ENCODE results near the gene UBTD1. TPM values are rescaled to one million over a fixed set of nuclear protein-coding genes. Genes with fewer than 3 reads are reported as not detected.
"Not testable (repeated sequence)": the region's sequence is repeated elsewhere in the genome, so short reads cannot be mapped to it uniquely, and the experiment has no call there.

Gene UBTD1
- total and polyA plus RNA-seq, 7 donors, result 16.0 to 59.2 (median 39.2) TPM

GRCh38 chr10:97553575-97554031 lies 54.9 kb downstream of the UBTD1 start:
- peak; percentile 80 for TF ChIP-seq CTCF (IDR thresholded peaks at IDR 0.05)
- H3K27ac ChIP-seq, result no peak overlapping the region
- ATAC-seq (peak; percentile 73 to 93 (median 91)), DNase-seq (peak; percentile 72 to 88)
- WGBS, 3 donors, result 18 to 24% (median 20%) methylated on average over 6 of the region's 6 CpGs
- H3K4me3 ChIP-seq, result no peak overlapping the region
- H3K36me3 ChIP-seq (ENCODE audit: insufficient read depth in 1 of 2, low read depth in 1 of 2), result no peaks in the 10 kb centered on the region
- peaks cover 45% of the 10 kb centered on the region for H3K4me1 ChIP-seq
- intact Hi-C loops (cut with DNase I), result loop anchor here (1.0 to 5.0 kb wide), 3 partner anchors 51 to 90 kb away; no protein-coding TSS in a partner anchor
- no peaks in the 10 kb centered on the region for H3K9me3 ChIP-seq
- no peaks in the 10 kb centered on the region for H3K27me3 ChIP-seq (ENCODE audit: insufficient read depth in 3 of 3, low read length in 2 of 3)

- not testable (repeated sequence) for H3K36me3 ChIP-seq (ENCODE audit: insufficient read depth in 1 of 2, low read depth in 1 of 2); H3K9me3 ChIP-seq; ATAC-seq; H3K4me3 ChIP-seq; H3K27ac ChIP-seq; H3K27me3 ChIP-seq (ENCODE audit: insufficient read depth in 3 of 3, low read length in 2 of 3)
- peaks cover 39% of the 10 kb centered on the region for H3K4me1 ChIP-seq
- DNase-seq, result peak in 1 of 2 donors; percentile 1
- intact Hi-C loops (cut with DNase I), result loop anchor here (5.0 kb wide), 2 partner anchors 52 to 87 kb away; no protein-coding TSS in a partner anchor
- WGBS, 3 donors, result 94 to 97% (median 95%) methylated on average over 5 of the region's 5 CpGs
These were observed 55.6 kb downstream of the UBTD1 start for GRCh38 chr10:97554336-97554735.

- H3K27ac ChIP-seq; H3K27me3 ChIP-seq (ENCODE audit: insufficient read depth in 3 of 3, low read length in 2 of 3); H3K36me3 ChIP-seq (ENCODE audit: insufficient read depth in 1 of 2, low read depth in 1 of 2); H3K4me3 ChIP-seq; ATAC-seq; H3K9me3 ChIP-seq; intact Hi-C loops (cut with DNase I): not testable (repeated sequence)
- peak in 1 of 2 donors; percentile 2 for DNase-seq
- 43 to 94% (median 80%) methylated on average over 7 to 10 of the region's 10 CpGs for WGBS, 3 donors
- H3K4me1 ChIP-seq, result peaks cover 36% of the 10 kb centered on the region
These were observed 56.8 kb downstream of the UBTD1 start for GRCh38 chr10:97555541-97555940.

- 16 to 23% (median 19%) methylated on average over 17 of the region's 17 CpGs for WGBS, 3 donors
- H3K36me3 ChIP-seq (ENCODE audit: insufficient read depth in 1 of 2, low read depth in 1 of 2); H3K27me3 ChIP-seq (ENCODE audit: insufficient read depth in 3 of 3, low read length in 2 of 3); H3K9me3 ChIP-seq; intact Hi-C loops (cut with DNase I): not testable (repeated sequence)
- DNase-seq (peak; percentile 76 to 92), ATAC-seq (peak; percentile 87 to 97 (median 92))
- H3K27ac ChIP-seq, result peak overlapping the region; percentile 76
- peak overlapping the region; percentile 55 for H3K4me3 ChIP-seq
- peaks cover 18% of the 10 kb centered on the region for H3K4me1 ChIP-seq
These were observed 62.1 kb downstream of the UBTD1 start for GRCh38 chr10:97560731-97561381.

GRCh38 chr10:97561386-97562077 lies 62.8 kb downstream of the UBTD1 start:
- intact Hi-C loops (cut with DNase I); H3K9me3 ChIP-seq; H3K27me3 ChIP-seq (ENCODE audit: insufficient read depth in 3 of 3, low read length in 2 of 3); H3K36me3 ChIP-seq (ENCODE audit: insufficient read depth in 1 of 2, low read depth in 1 of 2); DNase-seq: not testable (repeated sequence)
- peak overlapping the region; percentile 76 for H3K27ac ChIP-seq
- H3K4me3 ChIP-seq, result peak overlapping the region; percentile 55
- peaks cover 18% of the 10 kb centered on the region for H3K4me1 ChIP-seq
- 68 to 88% (median 81%) methylated on average over 12 of the region's 12 CpGs for WGBS, 3 donors
- peak in 2 of 4 donors; percentile 17 to 31 for ATAC-seq

DNA sequence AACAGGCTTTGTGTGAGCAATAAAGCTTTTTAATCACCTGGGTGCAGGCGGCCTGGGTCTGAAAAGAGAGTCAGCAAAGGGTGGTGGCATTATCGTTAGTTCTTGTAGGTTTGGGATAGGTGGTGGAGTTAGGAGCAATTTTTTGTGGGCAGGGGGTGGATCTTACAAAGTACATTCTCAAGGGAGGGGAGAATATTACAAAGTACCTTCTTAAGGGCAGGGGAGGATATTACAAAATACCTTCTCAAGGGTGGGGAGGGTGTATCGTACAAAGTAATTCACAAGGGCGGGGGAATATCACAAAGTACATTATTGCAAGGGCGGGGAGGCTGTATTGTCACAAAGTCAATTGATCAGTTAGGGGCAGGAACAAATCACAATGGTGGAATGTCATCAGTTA lies 63.6 kb downstream of the UBTD1 start:
- intact Hi-C loops (cut with DNase I); H3K27ac ChIP-seq; H3K9me3 ChIP-seq; H3K36me3 ChIP-seq (ENCODE audit: insufficient read depth in 1 of 2, low read depth in 1 of 2); H3K27me3 ChIP-seq (ENCODE audit: insufficient read depth in 3 of 3, low read length in 2 of 3); H3K4me3 ChIP-seq; DNase-seq; ATAC-seq: not testable (repeated sequence)
- H3K4me1 ChIP-seq, result peaks cover 18% of the 10 kb centered on the region
- 94 to 98% (median 96%) methylated on average over 5 of the region's 5 CpGs for WGBS, 3 donors

DNA sequence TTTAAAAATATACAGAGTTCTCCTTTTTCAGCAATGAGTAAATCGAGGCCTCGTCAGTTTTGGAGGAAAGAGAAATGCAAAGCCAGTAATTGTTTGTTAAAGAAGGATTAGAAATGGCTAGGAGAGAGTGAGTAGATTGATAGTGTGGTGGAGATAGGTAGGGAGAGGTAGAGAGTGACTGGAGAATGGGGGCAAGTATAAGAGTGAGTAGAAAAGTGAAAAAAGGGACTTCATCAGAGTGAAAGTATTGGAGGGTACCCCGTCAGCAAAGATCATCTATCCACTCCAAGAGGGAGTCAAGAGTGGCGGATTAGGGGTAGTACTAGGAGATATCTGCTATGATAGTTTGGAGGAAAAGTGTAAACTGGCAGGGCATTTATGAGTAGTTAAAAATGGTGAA lies 64.6 kb downstream of the UBTD1 start:
- H3K4me3 ChIP-seq, result no peak overlapping the region
- no peak for ATAC-seq
- H3K36me3 ChIP-seq (ENCODE audit: insufficient read depth in 1 of 2, low read depth in 1 of 2), result peaks cover 0 to 5% of the 10 kb centered on the region in 2 donors
- peaks cover 18% of the 10 kb centered on the region for H3K4me1 ChIP-seq
- DNase-seq, result no peak
- H3K27ac ChIP-seq, result no peak overlapping the region
- no peak for TF ChIP-seq CTCF (IDR thresholded peaks at IDR 0.05)
- no peaks in the 10 kb centered on the region for H3K27me3 ChIP-seq (ENCODE audit: insufficient read depth in 3 of 3, low read length in 2 of 3)
- no peaks in the 10 kb centered on the region for H3K9me3 ChIP-seq
- WGBS, 3 donors, result 96 to 97% (median 97%) methylated on average over 4 of the region's 4 CpGs
- intact Hi-C loops (cut with DNase I), result no loop called here

Measured in psoas muscle (tissue), 8 donors.